Measurements from ENCODE around the gene RABGAP1.
A peak's percentile ranks its signal among the peaks of the same experiment; 100 is the strongest.

The RABGAP1 gene

GRCh38 chr9:123081824-123082223 lies 141.0 kb downstream of the RABGAP1 start:
- no peak for DNase-seq (ENCODE audit: low read depth in 2 of 2)

- DNase-seq (ENCODE audit: low read depth in 2 of 2): no peak
Observed at GRCh38 chr9:123083680-123084079, 142.9 kb downstream of the RABGAP1 start.

- DNase-seq (ENCODE audit: low read depth in 2 of 2): no peak
Observed at GRCh38 chr9:123084256-123084655, 143.4 kb downstream of the RABGAP1 start.

GRCh38 chr9:123085916-123086315 lies 145.1 kb downstream of the RABGAP1 start:
- no peak for DNase-seq (ENCODE audit: low read depth in 2 of 2)

- no peak for DNase-seq (ENCODE audit: low read depth in 2 of 2)
Observed at GRCh38 chr9:123087359-123087888, 146.6 kb downstream of the RABGAP1 start.

GRCh38 chr9:123089040-123089439 lies 148.2 kb downstream of the RABGAP1 start:
- no peak for DNase-seq (ENCODE audit: low read depth in 2 of 2)

GRCh38 chr9:123089790-123090189 lies 149.0 kb downstream of the RABGAP1 start:
- no peak for DNase-seq (ENCODE audit: low read depth in 2 of 2)

GRCh38 chr9:123090198-123090896 lies 149.5 kb downstream of the RABGAP1 start:
- peak; percentile 23 to 33 for DNase-seq (ENCODE audit: low read depth in 2 of 2)

GRCh38 chr9:123090956-123091355 lies 150.1 kb downstream of the RABGAP1 start:
- no peak for DNase-seq (ENCODE audit: low read depth in 2 of 2)

- no peak for DNase-seq (ENCODE audit: low read depth in 2 of 2)
Observed at GRCh38 chr9:123091459-123091858, 150.6 kb downstream of the RABGAP1 start.

- no peak for DNase-seq (ENCODE audit: low read depth in 2 of 2)
Observed at GRCh38 chr9:123093141-123093540, 152.3 kb downstream of the RABGAP1 start.

GRCh38 chr9:123096987-123097386 lies 156.2 kb downstream of the RABGAP1 start:
- no peak for DNase-seq (ENCODE audit: low read depth in 2 of 2)

GRCh38 chr9:123097430-123098095 lies 156.7 kb downstream of the RABGAP1 start:
- DNase-seq (ENCODE audit: low read depth in 2 of 2): no peak

- no peak for DNase-seq (ENCODE audit: low read depth in 2 of 2)
Observed at GRCh38 chr9:123098096-123098459, 157.3 kb downstream of the RABGAP1 start.

GRCh38 chr9:123099042-123099441 lies 158.2 kb downstream of the RABGAP1 start:
- DNase-seq (ENCODE audit: low read depth in 2 of 2): no peak

GRCh38 chr9:123099548-123099947 lies 158.7 kb downstream of the RABGAP1 start:
- DNase-seq (ENCODE audit: low read depth in 2 of 2): no peak

GRCh38 chr9:123102375-123103113 lies 161.7 kb downstream of the RABGAP1 start:
- DNase-seq (ENCODE audit: low read depth in 2 of 2): no peak

- DNase-seq (ENCODE audit: low read depth in 2 of 2): no peak
Observed at GRCh38 chr9:123104807-123105206, 164.0 kb downstream of the RABGAP1 start.

- DNase-seq (ENCODE audit: low read depth in 2 of 2): no peak
Observed at GRCh38 chr9:123105490-123105889, 164.7 kb downstream of the RABGAP1 start.

GRCh38 chr9:123107639-123108285 lies 166.9 kb downstream of the RABGAP1 start:
- no peak for DNase-seq (ENCODE audit: low read depth in 2 of 2)

GRCh38 chr9:123108976-123109375 lies 168.2 kb downstream of the RABGAP1 start:
- no peak for DNase-seq (ENCODE audit: low read depth in 2 of 2)

Data from fibroblast of skin of left biceps (primary cell).